Stimulated activated CD4-positive, alpha-beta T cell treated with anti-CD3 and anti-CD28 coated beads, TNF-alpha, amount 100 ng/mL, for 4 hours (primary cell): ENCODE results near the gene RNF175.
A peak's percentile ranks its signal among the peaks of the same experiment; 100 is the strongest.

Experiments
- DNase-seq, 3 experiments: peaks; one replicate each; pipeline ENCODE4 v3.0.0-alpha.2; 2020; ENCODE audit warnings: low read depth in 3 of 3

The RNF175 gene

GRCh38 chr4:153785910-153786721 lies 26.3 kb upstream of the RNF175 start:
- DNase-seq: no peak

DNA sequence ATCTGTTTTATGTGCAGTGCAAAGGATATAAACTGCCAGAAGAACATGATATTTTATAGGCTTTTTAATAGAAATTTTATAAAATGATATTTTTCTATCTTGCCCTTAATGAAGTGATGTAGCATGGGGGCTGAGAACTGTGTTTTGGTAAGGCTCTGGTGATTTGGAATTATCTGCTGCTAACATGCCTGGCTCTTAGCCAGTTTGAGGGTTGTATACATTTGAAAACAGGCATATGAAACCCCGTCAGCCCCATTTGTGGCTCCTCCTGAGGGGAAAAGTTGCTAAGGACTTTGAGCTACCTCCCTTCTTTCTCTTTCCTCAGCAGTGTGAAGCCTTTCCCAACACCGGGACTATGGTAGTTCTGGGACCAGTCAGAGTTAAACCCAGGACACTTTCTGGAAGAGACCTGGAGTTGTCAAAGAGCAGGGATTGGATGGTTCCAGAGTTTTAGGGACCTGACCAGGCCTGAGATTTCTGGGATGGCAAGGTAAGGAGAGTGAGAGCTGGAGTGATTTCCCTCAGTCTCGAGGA lies 24.4 kb upstream of the RNF175 start:
- no peak for DNase-seq

GRCh38 chr4:153782581-153782980 lies 22.8 kb upstream of the RNF175 start:
- no peak for DNase-seq

- no peak for DNase-seq
Measured at GRCh38 chr4:153781717-153782416, 22.0 kb upstream of the RNF175 start.

- no peak for DNase-seq
Measured at GRCh38 chr4:153781280-153781679, 21.5 kb upstream of the RNF175 start.

DNA sequence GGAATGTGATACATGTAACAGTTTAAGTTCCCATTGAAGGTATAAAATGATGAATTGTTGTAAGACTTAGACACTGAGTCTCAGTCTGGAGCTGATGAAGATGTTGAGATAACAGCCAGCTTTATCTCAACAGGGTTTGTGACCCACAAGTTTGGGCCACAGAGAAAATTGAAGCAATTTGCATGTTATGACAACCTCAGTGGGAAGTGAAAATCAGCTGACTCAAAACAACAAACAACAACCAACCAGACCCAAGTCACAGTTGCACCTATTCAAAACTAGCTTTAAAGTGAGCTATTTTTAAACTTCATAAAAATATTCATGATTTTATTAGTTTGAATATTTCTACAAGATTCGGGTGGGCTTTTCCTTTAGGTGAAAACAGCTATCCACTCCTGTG lies 21.1 kb upstream of the RNF175 start:
- no peak for DNase-seq

DNA sequence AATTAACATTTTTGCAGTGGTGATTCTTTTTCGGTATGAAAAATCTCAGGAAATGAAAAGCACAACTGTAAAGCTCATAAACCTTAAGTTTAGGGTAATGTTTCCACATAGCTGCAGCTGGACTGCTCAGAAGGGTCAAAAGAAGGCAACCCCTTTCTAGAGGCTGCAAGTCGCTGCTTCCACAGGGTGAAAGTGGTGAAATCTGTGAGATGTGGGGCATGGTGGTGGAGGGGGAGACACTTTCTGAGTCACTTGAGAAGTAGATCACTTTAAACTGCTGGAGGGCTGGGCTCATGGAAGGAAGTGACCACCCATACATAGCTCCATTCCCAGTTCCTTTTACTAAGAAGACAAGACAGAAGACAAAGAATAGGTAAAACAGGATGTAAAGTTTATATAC lies 20.4 kb upstream of the RNF175 start:
- no peak for DNase-seq

DNA sequence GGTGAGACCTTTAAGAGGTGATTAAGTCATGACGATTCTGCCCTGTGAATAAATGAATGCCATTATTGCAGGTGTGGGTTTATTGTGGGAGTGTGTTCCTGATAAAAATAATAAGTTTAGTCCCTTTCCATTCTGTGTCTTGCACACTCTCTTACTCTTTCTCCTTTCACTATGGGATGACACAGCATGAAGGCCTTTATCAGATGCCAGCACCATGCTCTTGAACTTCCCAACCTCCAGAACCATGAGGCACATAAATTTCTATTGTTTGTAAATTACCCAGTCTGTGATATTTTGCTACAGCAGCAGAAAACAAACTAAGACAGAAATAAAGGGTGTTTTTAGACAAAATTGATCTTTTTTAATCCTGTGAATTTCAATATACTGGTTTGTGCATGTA lies 18.6 kb upstream of the RNF175 start:
- no peak for DNase-seq

GRCh38 chr4:153777421-153777820 lies 17.6 kb upstream of the RNF175 start:
- DNase-seq: no peak

DNA sequence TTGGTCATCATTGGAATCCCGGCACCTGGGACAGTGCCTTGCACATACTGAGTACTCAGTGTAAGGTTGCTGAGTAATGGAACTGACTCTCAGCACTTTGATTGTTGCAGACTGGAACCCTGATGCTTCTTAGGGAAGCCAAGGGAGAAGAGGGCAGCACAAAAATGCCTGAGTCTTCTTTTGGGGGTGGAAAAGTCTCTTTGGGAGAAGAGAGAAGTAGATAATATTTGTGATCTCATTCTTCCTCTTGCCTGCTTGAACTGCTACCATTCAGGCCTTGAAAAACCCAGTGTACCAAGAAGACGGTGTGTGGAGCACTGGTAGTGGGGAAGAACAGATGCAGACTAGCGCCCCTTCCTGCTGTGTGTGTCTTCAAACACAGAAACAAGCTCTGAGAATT lies 16.8 kb upstream of the RNF175 start:
- DNase-seq: no peak

- no peak for DNase-seq
Measured at GRCh38 chr4:153773236-153773690, 13.4 kb upstream of the RNF175 start.

- DNase-seq: no peak
Measured at GRCh38 chr4:153771046-153771445, 11.2 kb upstream of the RNF175 start.

DNA sequence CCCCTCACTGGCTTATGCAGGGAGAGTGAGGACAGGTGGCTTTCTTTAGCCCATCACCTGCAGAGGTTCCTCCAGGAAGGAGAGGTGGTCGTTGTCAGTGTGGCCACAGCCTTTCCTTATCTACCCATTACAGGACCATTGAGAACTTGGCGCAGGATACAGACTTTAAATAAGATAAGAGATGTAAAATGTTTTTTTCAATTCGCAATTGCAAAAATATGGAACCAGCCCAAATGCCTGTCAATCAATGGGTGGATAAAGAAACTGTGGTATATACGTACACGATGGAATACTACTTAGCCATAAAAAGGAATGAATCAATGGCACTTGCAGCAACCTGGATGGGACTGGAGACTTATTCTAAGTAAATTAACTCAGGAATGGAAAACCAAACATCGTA lies 6.9 kb upstream of the RNF175 start:
- DNase-seq: no peak

- no peak for DNase-seq
Measured at GRCh38 chr4:153765894-153766293, 6.1 kb upstream of the RNF175 start.

DNA sequence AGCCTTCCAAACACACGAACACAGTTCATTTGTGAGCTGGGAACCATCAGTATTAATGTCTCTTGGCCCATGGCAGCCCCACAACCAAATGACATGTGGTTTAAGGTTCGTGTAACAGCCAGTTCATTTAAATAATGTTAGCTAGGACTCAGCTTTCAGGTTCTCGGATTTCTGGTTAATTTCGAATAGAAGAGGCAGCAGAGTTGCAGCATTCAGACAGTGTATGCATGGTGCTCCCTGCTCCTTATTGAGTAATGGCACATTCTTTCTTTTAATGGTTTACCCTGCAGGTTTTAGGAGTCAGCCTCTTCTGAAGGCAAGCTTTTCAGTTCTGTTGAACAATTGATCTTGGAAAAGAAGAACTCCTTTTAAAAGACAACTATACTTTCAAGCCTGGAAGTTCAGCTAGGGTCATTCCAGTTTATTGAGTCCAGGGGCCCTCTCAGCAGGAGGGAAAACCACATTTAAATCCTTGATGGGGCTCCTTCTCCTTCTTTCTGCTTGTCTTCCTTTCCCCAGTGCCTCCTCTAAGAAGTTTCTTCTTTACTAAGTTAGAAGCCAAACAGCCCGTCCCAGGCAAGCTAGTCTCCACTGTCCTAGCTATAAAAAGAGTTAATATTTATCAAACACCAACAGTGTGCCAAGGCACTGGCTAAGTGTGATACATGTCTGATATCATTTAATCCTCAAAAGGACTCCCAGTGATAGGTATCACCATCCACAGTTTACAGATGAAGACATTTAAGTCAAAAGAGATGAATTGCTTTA lies 5.0 kb upstream of the RNF175 start:
- no peak for DNase-seq

DNA sequence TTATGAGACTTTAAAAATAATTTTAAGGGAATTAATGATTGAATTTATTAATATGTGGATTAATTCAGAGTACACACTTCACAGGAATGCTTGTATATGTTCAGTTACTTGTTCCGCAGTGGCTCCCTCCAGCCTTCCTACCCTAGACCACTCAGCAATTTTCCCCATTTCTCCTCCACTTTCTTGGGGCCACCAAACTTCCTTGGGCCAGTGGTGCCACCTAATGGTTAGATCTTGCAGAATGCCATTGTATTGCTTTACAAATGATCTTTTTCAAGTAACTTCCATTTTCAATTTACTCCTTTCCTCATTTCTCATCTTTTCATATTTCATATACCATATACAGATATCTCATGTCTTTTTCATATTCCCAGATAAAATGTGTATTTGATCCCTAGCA lies 3.6 kb upstream of the RNF175 start:
- no peak for DNase-seq

GRCh38 chr4:153758688-153759406 lies 977 bp downstream of the RNF175 start:
- DNase-seq: no peak

- DNase-seq: no peak
Measured at GRCh38 chr4:153758136-153758535, 1.7 kb downstream of the RNF175 start.

GRCh38 chr4:153757407-153757806 lies 2.4 kb downstream of the RNF175 start:
- DNase-seq: no peak

GRCh38 chr4:153755186-153755585 lies 4.6 kb downstream of the RNF175 start:
- DNase-seq: no peak

GRCh38 chr4:153750197-153750817 lies 9.5 kb downstream of the RNF175 start:
- peak in 2 of 3 experiments; percentile 18 to 49 for DNase-seq
